Ascending aorta (tissue), 2 donors: ENCODE data around the gene CEP152. TPM values are rescaled to one million over a fixed set of nuclear protein-coding genes. Genes with fewer than 3 reads are reported as not detected.

Source experiments
- DNase-seq, 2 donors: peaks; one replicate each; pipeline ENCODE4 v3.0.0-alpha.2; 2019; ENCODE audit warnings: low spot score in 2 of 2
- H3K27ac ChIP-seq, 2 donors: fragments of 200-600 bp; sonication (generic); one replicate each; pipeline ENCODE4 v1.5.1; 2016 to 2017; ENCODE audit warnings: mild to moderate bottlenecking in 1 of 2
- H3K27me3 ChIP-seq: fragments of 200-600 bp; sonication (generic); one replicate; pipeline ENCODE4 v1.5.1; 2017
- H3K36me3 ChIP-seq, 2 donors: fragments of 200-600 bp; sonication (generic); one replicate each; pipeline ENCODE4 v1.5.1; 2016
- H3K4me1 ChIP-seq, 2 donors: fragments of 200-600 bp; sonication (generic); one replicate each; pipeline ENCODE4 v1.5.1; 2016 to 2017; ENCODE audit warnings: mild to moderate bottlenecking in 1 of 2
- H3K4me3 ChIP-seq, 2 donors: fragments of 200-600 bp; sonication (generic); one replicate each; pipeline ENCODE4 v1.5.1; 2016 to 2017; ENCODE audit warnings: mild to moderate bottlenecking in 1 of 2
- H3K9me3 ChIP-seq, 2 donors: fragments of 200-600 bp; sonication (generic); one replicate each; pipeline ENCODE4 v1.5.1; 2016
- intact Hi-C: fragments of 100-400 bp; cut with DNase I; formaldehyde crosslinking; loops from one replicate; pipeline ENCODE4 v1.15.1; 2023
- total RNA-seq: library from RNA; depleted of rRNA; stranded (reverse); fragments of >200 nt; gene quantifications from one replicate; pipeline ENCODE4 v1.1.0, GENCODE V29; 2016
- TF ChIP-seq, protein P1 (sequence below), 3 experiments: fragments of 200-600 bp in 2 of 3; fragments of 450-650 bp in 1 of 3; sonication (generic) in 2 of 3; IDR thresholded peaks; one replicate each; pipeline ENCODE4 v1.5.1; 2016 to 2019; ENCODE audit warnings: antibody characterized with exemption in 3 of 3, mild to moderate bottlenecking in 1 of 3, moderate library complexity in 1 of 3

Gene CEP152
- total RNA-seq, 1 donor from 2014 or later: 1.1 TPM

DNA sequence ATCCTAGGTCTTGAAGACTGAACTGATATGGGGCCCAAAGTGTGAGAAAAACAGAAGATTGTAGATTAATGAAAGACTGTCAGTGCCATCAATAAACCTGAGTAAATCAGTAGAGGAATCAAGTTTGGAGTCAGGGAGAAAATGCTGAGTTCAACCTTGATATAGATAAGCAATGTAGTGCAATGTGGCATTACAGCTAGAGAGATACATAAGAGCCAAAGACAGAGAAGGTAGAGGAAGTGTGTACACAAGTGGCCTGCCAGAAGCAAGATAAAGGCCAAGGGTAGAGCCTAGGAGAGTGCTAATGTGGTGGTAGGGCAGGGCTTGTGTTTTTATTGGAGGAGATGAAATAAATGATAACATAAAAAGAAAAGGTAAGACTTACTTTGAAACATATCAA lies 41.1 kb upstream of the CEP152 start:
- DNase-seq: no peak

DNA sequence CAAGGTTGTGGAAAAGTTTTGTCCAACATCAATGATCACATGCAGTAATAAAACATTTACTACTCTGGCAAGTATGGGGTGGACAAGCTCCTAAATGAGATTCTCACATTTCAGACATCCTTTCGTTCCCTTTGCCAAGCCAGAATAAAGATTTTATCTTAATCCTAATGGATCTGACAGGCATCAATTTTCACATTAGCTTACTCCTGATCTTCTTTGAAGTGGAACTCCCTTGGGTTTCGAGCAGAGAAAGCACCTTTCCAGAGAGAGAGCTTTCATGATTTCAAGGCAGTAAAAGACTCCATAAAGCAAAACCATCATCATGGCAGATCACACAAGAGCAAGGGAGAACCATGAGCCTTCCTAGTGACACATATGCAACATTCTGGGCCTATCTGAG lies 39.8 kb upstream of the CEP152 start:
- no peak overlapping the region for H3K4me3 ChIP-seq
- H3K36me3 ChIP-seq: peaks cover 0 to 2% of the 10 kb centered on the region in 2 donors
- no peak overlapping the region for H3K27ac ChIP-seq
- TF ChIP-seq, protein P1, sequence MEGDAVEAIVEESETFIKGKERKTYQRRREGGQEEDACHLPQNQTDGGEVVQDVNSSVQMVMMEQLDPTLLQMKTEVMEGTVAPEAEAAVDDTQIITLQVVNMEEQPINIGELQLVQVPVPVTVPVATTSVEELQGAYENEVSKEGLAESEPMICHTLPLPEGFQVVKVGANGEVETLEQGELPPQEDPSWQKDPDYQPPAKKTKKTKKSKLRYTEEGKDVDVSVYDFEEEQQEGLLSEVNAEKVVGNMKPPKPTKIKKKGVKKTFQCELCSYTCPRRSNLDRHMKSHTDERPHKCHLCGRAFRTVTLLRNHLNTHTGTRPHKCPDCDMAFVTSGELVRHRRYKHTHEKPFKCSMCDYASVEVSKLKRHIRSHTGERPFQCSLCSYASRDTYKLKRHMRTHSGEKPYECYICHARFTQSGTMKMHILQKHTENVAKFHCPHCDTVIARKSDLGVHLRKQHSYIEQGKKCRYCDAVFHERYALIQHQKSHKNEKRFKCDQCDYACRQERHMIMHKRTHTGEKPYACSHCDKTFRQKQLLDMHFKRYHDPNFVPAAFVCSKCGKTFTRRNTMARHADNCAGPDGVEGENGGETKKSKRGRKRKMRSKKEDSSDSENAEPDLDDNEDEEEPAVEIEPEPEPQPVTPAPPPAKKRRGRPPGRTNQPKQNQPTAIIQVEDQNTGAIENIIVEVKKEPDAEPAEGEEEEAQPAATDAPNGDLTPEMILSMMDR (IDR thresholded peaks at IDR 0.05): no peak
- H3K4me1 ChIP-seq: no peaks in the 10 kb centered on the region
- H3K9me3 ChIP-seq: no peaks in the 10 kb centered on the region
- intact Hi-C loops: no loop called here
- no peaks in the 10 kb centered on the region for H3K27me3 ChIP-seq
- no peak for DNase-seq

More for the DNA sequence above, 41.1 kb upstream of the CEP152 start:
- Histone ChIP-seq H3K27ac (no peak overlapping the region), H3K36me3 (peaks cover 0 to 2% of the 10 kb centered on the region in 2 donors), H3K4me3 (no peak overlapping the region), H3K27me3 (no peaks in the 10 kb centered on the region), H3K9me3 (no peaks in the 10 kb centered on the region), H3K4me1 (no peaks in the 10 kb centered on the region)
- intact Hi-C loops: no loop called here
- TF ChIP-seq, protein P1 (IDR thresholded peaks at IDR 0.05): no peak

DNA sequence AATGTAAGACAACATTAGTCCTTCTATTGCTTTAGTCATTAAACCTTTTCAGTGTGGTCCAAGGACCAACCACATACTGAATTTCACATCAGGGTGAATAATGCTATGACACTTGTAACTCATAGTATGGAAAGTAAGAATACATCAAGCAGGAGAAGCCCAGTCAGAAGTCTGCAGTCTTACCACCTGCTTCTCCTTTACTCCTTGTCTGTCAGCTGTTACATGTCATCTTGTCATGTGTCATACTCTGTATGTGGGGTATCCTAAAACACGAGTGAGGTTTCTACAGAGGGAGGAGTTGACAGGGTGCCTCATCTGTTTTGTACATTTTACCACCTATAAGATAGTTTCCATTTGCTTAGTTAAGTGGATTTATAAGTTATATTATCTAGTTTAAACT lies 34.3 kb upstream of the CEP152 start:
- Histone ChIP-seq H3K27ac (no peak overlapping the region), H3K36me3 (peaks cover 0 to 8% of the 10 kb centered on the region in 2 donors), H3K4me1 (no peaks in the 10 kb centered on the region), H3K9me3 (no peaks in the 10 kb centered on the region), H3K4me3 (no peak overlapping the region), H3K27me3 (no peaks in the 10 kb centered on the region)
- TF ChIP-seq, protein P1 (IDR thresholded peaks at IDR 0.05): no peak
- no peak for DNase-seq
- intact Hi-C loops: no loop called here

DNA sequence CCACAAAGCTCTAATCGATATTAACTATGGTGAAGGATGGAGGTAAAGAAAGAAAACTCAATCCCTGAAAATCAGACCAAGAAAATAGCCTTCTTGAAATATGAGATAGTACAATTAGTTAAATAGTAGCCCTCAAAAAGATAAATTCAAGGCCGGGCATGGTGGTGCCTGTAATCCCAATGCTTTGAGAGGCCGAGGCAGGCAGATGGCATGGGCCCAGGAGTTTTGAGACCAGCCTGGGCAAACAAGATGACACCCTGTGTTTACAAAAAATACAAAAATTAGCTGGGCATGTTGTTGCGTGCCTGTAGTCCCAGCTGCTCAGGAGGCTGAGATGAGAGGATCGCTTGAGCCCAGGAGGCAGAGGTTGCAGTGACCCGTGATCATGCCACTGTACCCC lies 31.6 kb upstream of the CEP152 start:
- intact Hi-C loops: no loop called here
- Histone ChIP-seq H3K27ac (no peak overlapping the region), H3K4me3 (no peak overlapping the region), H3K9me3 (no peaks in the 10 kb centered on the region), H3K27me3 (no peaks in the 10 kb centered on the region), H3K36me3 (peaks cover 0 to 5% of the 10 kb centered on the region in 2 donors), H3K4me1 (no peaks in the 10 kb centered on the region)
- TF ChIP-seq, protein P1 (IDR thresholded peaks at IDR 0.05): no peak
- no peak for DNase-seq

DNA sequence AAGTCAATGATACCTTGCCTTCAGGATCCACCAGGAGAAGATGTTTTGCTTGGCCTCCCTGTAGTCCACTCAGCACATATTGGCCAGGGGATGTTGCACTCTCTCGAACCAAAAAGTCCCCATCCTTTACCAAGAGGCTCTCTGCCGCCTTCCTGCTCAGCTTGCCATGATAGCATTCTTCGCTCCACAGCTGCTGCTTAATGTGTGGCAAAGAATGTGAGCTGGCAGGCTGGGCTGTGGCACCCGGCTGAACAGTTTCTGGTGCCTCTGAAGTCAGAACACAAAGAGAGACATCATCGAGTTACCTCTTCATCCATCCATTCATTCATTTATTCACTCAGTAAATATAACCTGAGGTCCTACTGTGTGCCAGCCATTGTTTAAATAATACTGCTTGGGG lies 23.9 kb upstream of the CEP152 start:
- H3K4me1 ChIP-seq: no peaks in the 10 kb centered on the region
- no peaks in the 10 kb centered on the region for H3K9me3 ChIP-seq
- TF ChIP-seq, protein P1 (IDR thresholded peaks at IDR 0.05): no peak
- intact Hi-C loops: no loop called here
- H3K4me3 ChIP-seq: no peak overlapping the region
- no peak overlapping the region for H3K27ac ChIP-seq
- H3K27me3 ChIP-seq: no peaks in the 10 kb centered on the region
- no peak for DNase-seq
- H3K36me3 ChIP-seq: peaks cover 0 to 8% of the 10 kb centered on the region in 2 donors
